NCI-H446 treated with DMSO at 0.1 percent for 48 hours (cell line): ENCODE results near the gene LRPAP1.
A peak's percentile ranks its signal among the peaks of the same experiment; 100 is the strongest.
"Not testable (repeated sequence)": the region's sequence is repeated elsewhere in the genome, so short reads cannot be mapped to it uniquely, and the experiment has no call there.

Experiments
- DNase-seq: peaks from one replicate; lab custom pipeline; 2025; lab: John Stamatoyannopoulos, UW

Gene LRPAP1

GRCh38 chr4:3531879-3532750 is at the start of gene LRPAP1:
Gene LRPAP1, minus strand, starts transcription at chr4:3532422. Its CDS starts 10 bp downstream, at chr4:3532412.
- DNase-seq = peak; percentile 61

- not testable (repeated sequence) for DNase-seq
Observed at GRCh38 chr4:3581334-3582090, 49.3 kb upstream of the LRPAP1 start.

GRCh38 chr4:3580859-3581258 is 48.6 kb upstream of the LRPAP1 start:
- not testable (repeated sequence) for DNase-seq

- DNase-seq = not testable (repeated sequence)
Observed at GRCh38 chr4:3578527-3579144, 46.4 kb upstream of the LRPAP1 start.

GRCh38 chr4:3578052-3578451 is 45.8 kb upstream of the LRPAP1 start:
- DNase-seq = not testable (repeated sequence)

- DNase-seq = not testable (repeated sequence)
Observed at GRCh38 chr4:3577208-3577892, 45.1 kb upstream of the LRPAP1 start.

GRCh38 chr4:3576533-3577207 is 44.4 kb upstream of the LRPAP1 start:
- DNase-seq = not testable (repeated sequence)

GRCh38 chr4:3575426-3576369 is 43.5 kb upstream of the LRPAP1 start:
- DNase-seq = not testable (repeated sequence)

GRCh38 chr4:3574865-3575264 is 42.6 kb upstream of the LRPAP1 start:
- not testable (repeated sequence) for DNase-seq

GRCh38 chr4:3574346-3574745 is 42.1 kb upstream of the LRPAP1 start:
- not testable (repeated sequence) for DNase-seq

- DNase-seq = no peak
Observed at GRCh38 chr4:3573131-3573530, 40.9 kb upstream of the LRPAP1 start.

- no peak for DNase-seq
Observed at GRCh38 chr4:3572363-3572762, 40.1 kb upstream of the LRPAP1 start.

- DNase-seq = no peak
Observed at GRCh38 chr4:3571921-3572320, 39.7 kb upstream of the LRPAP1 start.

- not testable (repeated sequence) for DNase-seq
Observed at GRCh38 chr4:3570923-3571322, 38.7 kb upstream of the LRPAP1 start.

GRCh38 chr4:3569611-3570010 is 37.4 kb upstream of the LRPAP1 start:
- not testable (repeated sequence) for DNase-seq

- not testable (repeated sequence) for DNase-seq
Observed at GRCh38 chr4:3566701-3567100, 34.5 kb upstream of the LRPAP1 start.

GRCh38 chr4:3566301-3566700 is 34.1 kb upstream of the LRPAP1 start:
- DNase-seq = not testable (repeated sequence)

GRCh38 chr4:3564948-3565347 is 32.7 kb upstream of the LRPAP1 start:
- not testable (repeated sequence) for DNase-seq

- no peak for DNase-seq
Observed at GRCh38 chr4:3563403-3563802, 31.2 kb upstream of the LRPAP1 start.

GRCh38 chr4:3562127-3562526 is 29.9 kb upstream of the LRPAP1 start:
- DNase-seq = not testable (repeated sequence)
